Measurements from ENCODE around the gene ASS1. TPM values are rescaled to one million over a fixed set of nuclear protein-coding genes. Genes with fewer than 3 reads are reported as not detected.

The ASS1 gene
- total RNA-seq, 4 donors from 2014 or later, result 57.9 to 345 (median 266) TPM

DNA sequence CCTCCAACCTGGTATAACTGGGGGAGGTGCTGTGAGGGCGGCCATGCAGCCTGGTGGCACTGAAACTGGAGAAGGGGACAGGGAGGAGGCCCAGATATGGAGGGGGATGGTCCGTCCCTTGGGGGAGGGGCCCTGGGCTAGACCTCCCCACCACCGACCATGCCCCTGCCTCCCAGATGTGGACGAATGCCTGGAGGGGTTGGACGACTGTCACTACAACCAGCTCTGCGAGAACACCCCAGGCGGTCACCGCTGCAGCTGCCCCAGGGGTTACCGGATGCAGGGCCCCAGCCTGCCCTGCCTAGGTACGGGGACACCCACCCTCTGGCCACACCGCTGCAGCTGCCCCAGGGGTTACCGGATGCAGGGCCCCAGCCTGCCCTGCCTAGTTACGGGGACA lies 15.4 kb upstream of the ASS1 start:
- Histone ChIP-seq H3K4me3 (no peak overlapping the region), H3K36me3 (no peaks in the 10 kb centered on the region), H3K27ac (no peak overlapping the region), H3K4me1 (peaks cover 0 to 28% (median 18%) of the 10 kb centered on the region in 4 donors), H3K27me3 (peaks cover 17% of the 10 kb centered on the region), H3K9me3 (no peaks in the 10 kb centered on the region)
- no peak for TF ChIP-seq EP300 (IDR thresholded peaks at IDR 0.05; ENCODE audit: low read depth)
- no peak for TF ChIP-seq POLR2A (IDR thresholded peaks at IDR 0.05)
- no peak for TF ChIP-seq POLR2AphosphoS5 (IDR thresholded peaks at IDR 0.05)
- TF ChIP-seq, protein P1, sequence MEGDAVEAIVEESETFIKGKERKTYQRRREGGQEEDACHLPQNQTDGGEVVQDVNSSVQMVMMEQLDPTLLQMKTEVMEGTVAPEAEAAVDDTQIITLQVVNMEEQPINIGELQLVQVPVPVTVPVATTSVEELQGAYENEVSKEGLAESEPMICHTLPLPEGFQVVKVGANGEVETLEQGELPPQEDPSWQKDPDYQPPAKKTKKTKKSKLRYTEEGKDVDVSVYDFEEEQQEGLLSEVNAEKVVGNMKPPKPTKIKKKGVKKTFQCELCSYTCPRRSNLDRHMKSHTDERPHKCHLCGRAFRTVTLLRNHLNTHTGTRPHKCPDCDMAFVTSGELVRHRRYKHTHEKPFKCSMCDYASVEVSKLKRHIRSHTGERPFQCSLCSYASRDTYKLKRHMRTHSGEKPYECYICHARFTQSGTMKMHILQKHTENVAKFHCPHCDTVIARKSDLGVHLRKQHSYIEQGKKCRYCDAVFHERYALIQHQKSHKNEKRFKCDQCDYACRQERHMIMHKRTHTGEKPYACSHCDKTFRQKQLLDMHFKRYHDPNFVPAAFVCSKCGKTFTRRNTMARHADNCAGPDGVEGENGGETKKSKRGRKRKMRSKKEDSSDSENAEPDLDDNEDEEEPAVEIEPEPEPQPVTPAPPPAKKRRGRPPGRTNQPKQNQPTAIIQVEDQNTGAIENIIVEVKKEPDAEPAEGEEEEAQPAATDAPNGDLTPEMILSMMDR (IDR thresholded peaks at IDR 0.05), result no peak
- WGBS, 2 donors (ENCODE audit: low coverage in 1 of 2), result 90% methylated on average over 13 of the region's 13 CpGs; no CpG with 5 or more reads in 1 of the 2 donors
- in situ Hi-C loops (cut with MboI; ENCODE audit: low pct_ligation_motif_present in 1 of 4, low pct_unique_long_range_greater_than_20kb in 1 of 4, low sequenced_read_pairs in 3 of 4), result no loop called here
- intact Hi-C loops (cut with DNase I; ENCODE audit: low total_unique reads), result no loop called here
- no peak for DNase-seq

DNA sequence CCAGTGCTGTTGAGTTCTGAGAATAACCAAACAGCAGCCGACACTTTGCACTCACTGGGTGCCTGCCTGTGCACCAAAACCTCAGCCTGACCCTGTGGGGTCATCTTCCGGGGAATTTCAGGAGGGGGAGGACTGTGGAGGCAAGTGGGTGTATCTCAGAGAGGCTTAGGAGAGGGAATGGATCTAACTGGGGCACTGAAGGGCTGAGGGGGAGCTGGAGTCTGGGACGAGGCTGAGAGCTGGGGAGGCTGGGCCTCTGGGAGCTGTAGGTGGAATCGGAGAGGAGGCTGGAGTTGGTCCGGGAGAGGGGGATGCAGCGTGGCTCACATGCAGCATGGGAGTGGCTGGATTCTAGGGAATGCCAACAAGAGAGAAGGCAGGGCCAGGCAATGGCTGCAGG lies 14.9 kb upstream of the ASS1 start:
- WGBS, 2 donors (ENCODE audit: low coverage in 1 of 2), result 67 to 88% methylated on average over 1 to 6 of the region's 6 CpGs
- no peak for DNase-seq
- intact Hi-C loops (cut with DNase I; ENCODE audit: low total_unique reads), result no loop called here
- H3K4me1 ChIP-seq, result peaks cover 0 to 28% (median 18%) of the 10 kb centered on the region in 4 donors
- H3K4me3 ChIP-seq, result no peak overlapping the region
- peaks cover 20% of the 10 kb centered on the region for H3K27me3 ChIP-seq
- H3K27ac ChIP-seq, result no peak overlapping the region
- TF ChIP-seq POLR2A (IDR thresholded peaks at IDR 0.05) (no peak), EP300 (IDR thresholded peaks at IDR 0.05; ENCODE audit: low read depth) (no peak), POLR2AphosphoS5 (IDR thresholded peaks at IDR 0.05) (no peak)
- TF ChIP-seq, protein P1 (IDR thresholded peaks at IDR 0.05), result no peak
- in situ Hi-C loops (cut with MboI; ENCODE audit: low pct_ligation_motif_present in 1 of 4, low pct_unique_long_range_greater_than_20kb in 1 of 4, low sequenced_read_pairs in 3 of 4), result no loop called here
- H3K9me3 ChIP-seq, result no peaks in the 10 kb centered on the region
- no peaks in the 10 kb centered on the region for H3K36me3 ChIP-seq

DNA sequence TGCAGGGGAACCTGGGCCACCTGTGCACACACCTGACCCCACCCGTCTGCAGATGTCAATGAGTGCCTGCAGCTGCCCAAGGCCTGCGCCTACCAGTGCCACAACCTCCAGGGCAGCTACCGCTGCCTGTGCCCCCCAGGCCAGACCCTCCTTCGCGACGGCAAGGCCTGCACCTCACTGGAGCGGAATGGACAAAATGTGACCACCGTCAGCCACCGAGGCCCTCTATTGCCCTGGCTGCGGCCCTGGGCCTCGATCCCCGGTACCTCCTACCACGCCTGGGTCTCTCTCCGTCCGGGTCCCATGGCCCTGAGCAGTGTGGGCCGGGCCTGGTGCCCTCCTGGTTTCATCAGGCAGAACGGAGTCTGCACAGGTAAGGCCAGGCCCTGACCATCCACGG lies 14.5 kb upstream of the ASS1 start:
- 95% methylated on average over 18 of the region's 18 CpGs; no CpG with 5 or more reads in 1 of the 2 donors for WGBS, 2 donors (ENCODE audit: low coverage in 1 of 2)
- Histone ChIP-seq H3K4me1 (peaks cover 0 to 28% (median 18%) of the 10 kb centered on the region in 4 donors), H3K4me3 (no peak overlapping the region), H3K9me3 (no peaks in the 10 kb centered on the region), H3K27ac (no peak overlapping the region), H3K36me3 (no peaks in the 10 kb centered on the region), H3K27me3 (peaks cover 20% of the 10 kb centered on the region)
- in situ Hi-C loops (cut with MboI; ENCODE audit: low pct_ligation_motif_present in 1 of 4, low pct_unique_long_range_greater_than_20kb in 1 of 4, low sequenced_read_pairs in 3 of 4) (no loop called here), intact Hi-C loops (cut with DNase I; ENCODE audit: low total_unique reads) (no loop called here)
- DNase-seq, result no peak
- TF ChIP-seq, protein P1 (IDR thresholded peaks at IDR 0.05), result no peak
- TF ChIP-seq POLR2A (IDR thresholded peaks at IDR 0.05) (no peak), POLR2AphosphoS5 (IDR thresholded peaks at IDR 0.05) (no peak), EP300 (IDR thresholded peaks at IDR 0.05; ENCODE audit: low read depth) (no peak)

GRCh38 chr9:130430734-130431535 lies 13.8 kb upstream of the ASS1 start:
- in situ Hi-C loops (cut with MboI; ENCODE audit: low pct_ligation_motif_present in 1 of 4, low pct_unique_long_range_greater_than_20kb in 1 of 4, low sequenced_read_pairs in 3 of 4), result no loop called here
- TF ChIP-seq POLR2A (IDR thresholded peaks at IDR 0.05) (no peak), EP300 (IDR thresholded peaks at IDR 0.05; ENCODE audit: low read depth) (no peak), POLR2AphosphoS5 (IDR thresholded peaks at IDR 0.05) (no peak)
- TF ChIP-seq, protein P1 (IDR thresholded peaks at IDR 0.05), result no peak
- WGBS, 2 donors (ENCODE audit: low coverage in 1 of 2), result 90 to 93% methylated on average over 2 to 22 of the region's 22 CpGs
- DNase-seq, result no peak
- Histone ChIP-seq H3K4me1 (peaks cover 0 to 25% (median 18%) of the 10 kb centered on the region in 4 donors), H3K27me3 (peaks cover 22% of the 10 kb centered on the region), H3K9me3 (no peaks in the 10 kb centered on the region), H3K36me3 (no peaks in the 10 kb centered on the region), H3K27ac (no peak overlapping the region), H3K4me3 (no peak overlapping the region)
- intact Hi-C loops (cut with DNase I; ENCODE audit: low total_unique reads), result no loop called here

All from transverse colon (tissue), 4 donors.